Activated T-cell treated with anti-CD3 and anti-CD28 coated beads for 1 hour (primary cell): ENCODE measurements around the gene CDAN1.

ENCODE experiments used
- DNase-seq: peaks from one replicate; pipeline ENCODE4 v3.0.0-alpha.2; 2020; ENCODE audit warnings: low read depth

Gene CDAN1

GRCh38 chr15:42735382-42736165, 1.4 kb downstream of the CDAN1 start:
- DNase-seq, result no peak

DNA sequence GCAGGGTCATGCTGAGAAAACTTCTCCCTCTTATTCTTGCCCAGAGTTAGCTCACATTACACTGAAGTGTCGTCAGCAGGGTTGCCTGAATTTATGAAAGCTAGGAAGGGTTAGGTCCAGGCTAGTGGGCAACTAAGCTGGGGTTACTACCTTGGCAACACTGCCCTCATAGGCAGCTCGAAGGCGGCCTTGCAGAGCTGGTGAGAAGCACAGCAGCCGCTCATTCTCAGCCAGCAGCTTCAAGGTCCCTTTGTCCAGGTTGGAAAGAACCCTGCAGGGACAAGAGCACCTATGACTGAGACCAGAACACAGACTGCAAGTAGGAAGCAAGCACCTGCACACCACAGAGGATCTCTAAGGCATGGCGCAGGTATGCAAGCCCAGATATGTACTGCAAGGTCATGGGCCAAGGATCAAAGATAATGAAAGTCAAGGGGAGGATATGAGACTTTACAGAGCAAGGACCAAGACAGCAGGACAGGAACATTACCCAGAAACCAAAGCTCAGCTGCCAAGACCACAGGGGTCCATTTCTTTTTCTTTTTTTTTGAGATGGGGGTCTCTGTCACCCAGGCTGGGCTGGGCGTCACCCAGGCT, 2.8 kb downstream of the CDAN1 start:
- no peak for DNase-seq

- no peak for DNase-seq
These were observed 3.9 kb downstream of the CDAN1 start for GRCh38 chr15:42733027-42733426.

GRCh38 chr15:42732095-42732827, 4.7 kb downstream of the CDAN1 start:
- DNase-seq, result no peak

DNA sequence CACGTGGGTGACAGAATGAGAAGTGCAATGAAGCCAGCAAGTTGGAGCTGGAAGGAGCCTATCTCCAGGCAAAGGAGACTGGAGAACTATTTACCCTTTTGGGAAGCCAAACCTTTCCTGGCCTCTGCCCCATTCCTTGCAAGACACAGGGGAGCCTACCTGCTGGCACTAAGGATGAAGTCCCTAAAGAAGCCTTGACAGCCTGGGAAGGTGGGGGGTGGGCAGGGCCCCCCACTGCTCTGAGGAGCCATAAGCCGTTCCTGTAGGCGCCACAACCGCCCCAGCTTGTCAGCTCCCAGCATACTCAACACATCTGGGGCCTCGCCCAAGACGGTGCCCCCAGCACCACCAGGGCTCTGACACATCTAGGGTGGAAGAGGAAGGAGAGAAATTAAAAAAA, 5.5 kb downstream of the CDAN1 start:
- no peak for DNase-seq

- DNase-seq, result no peak
These were observed 6.4 kb downstream of the CDAN1 start for GRCh38 chr15:42730536-42730935.

GRCh38 chr15:42730135-42730534, 6.8 kb downstream of the CDAN1 start:
- DNase-seq, result no peak

DNA sequence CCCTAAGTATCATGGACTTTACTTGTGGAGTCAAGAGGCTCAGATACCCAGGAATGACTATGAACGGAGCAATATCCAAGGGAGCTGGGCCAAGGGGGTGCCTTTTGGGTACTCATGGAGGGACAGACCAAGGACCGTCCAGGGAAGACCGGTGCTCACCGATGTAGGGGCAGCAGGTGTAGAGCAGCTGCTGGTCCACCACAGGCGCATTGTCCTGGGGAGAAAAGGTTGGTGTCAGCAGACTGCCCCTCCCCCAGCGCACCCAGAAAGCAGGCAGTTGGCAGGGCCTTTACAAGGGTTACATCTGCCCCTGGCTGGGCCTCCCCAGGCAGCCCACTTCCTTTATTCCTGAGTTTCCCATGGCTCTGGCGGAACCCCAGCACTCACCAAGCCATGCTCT, 7.5 kb downstream of the CDAN1 start:
- DNase-seq, result no peak

- DNase-seq, result no peak
These were observed 8.0 kb downstream of the CDAN1 start for GRCh38 chr15:42728972-42729371.

DNA sequence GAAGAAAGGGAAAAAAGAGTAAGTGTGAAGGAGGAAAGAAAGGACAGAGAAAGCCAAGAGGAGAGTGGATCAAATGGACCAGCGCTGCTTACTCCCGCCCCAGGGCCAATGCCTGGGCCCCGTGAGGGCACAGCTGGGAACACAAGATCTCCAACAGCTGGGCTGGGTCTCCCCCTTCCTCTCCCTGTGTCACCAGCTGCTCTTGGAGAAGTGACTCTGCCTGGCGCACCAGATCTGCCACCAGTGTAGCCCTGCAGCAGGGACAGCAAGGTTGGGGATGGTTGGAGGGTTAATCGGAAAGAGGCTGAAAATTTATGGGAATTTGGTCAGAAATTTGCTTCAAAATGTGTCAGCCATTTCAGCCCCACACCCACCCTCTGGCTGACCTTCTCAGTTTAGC, 8.4 kb downstream of the CDAN1 start:
- no peak for DNase-seq

GRCh38 chr15:42727750-42728381, 9.1 kb downstream of the CDAN1 start:
- no peak for DNase-seq

DNA sequence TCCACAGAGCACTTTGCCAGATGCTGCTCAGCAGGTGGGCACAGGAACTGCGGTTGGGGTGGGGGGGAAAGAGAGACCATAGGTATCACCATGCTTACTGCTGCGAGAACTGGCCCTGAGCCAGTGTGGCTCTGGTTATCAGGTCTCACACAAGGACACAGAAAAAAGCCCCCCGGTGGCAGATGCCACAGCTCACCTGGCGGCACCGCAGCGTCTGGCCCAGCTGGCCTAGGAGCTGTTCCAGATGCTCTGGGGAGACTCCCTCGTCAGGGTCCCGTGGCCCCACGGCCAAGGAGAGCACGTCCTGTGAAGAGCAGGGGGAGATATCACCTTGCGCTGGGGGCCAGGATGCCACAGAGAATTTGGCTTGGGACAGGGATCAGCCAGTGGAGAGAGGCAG, 10.8 kb downstream of the CDAN1 start:
- DNase-seq, result no peak

- DNase-seq, result no peak
These were observed 11.5 kb downstream of the CDAN1 start for GRCh38 chr15:42725331-42725903.

GRCh38 chr15:42724276-42724675, 12.7 kb downstream of the CDAN1 start:
- no peak for DNase-seq

DNA sequence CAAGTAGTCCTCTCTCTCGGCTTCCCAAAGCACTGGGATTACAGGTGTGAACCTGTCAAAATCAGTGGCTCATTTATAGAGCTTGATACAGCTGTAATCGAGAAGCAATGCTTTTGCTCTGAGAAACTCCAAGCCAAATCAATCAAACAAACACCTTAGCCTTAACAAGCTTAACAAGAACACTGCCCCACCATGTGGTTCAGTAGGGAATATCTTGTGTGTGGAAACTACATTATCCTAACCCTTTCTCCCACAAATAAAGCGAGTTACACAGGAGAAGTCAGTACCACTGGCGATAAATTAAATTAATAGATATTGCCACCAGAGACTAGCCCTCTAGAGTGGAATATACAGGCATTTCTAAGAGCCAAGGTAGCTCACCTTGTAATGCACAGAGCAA, 13.9 kb downstream of the CDAN1 start:
- no peak for DNase-seq

DNA sequence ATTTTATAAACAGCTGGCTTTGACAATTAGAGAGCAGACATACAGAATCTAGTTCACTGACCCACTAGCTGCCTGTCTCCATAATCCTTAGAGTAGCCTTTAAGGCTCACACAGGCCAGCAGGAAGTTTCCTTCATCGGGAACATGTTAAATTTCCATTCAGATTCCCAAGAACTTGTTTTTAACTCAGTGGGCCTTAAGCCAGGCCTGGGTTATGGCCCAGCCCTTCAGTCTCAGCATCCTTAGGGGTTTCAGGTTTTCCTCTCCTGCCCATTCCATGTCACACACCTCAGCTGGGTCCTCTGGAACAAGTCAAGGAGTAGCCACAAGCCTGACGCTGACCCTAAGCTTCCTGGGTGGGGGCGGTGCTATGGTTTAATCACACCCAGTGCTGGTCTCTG, 15.0 kb downstream of the CDAN1 start:
- DNase-seq, result no peak

DNA sequence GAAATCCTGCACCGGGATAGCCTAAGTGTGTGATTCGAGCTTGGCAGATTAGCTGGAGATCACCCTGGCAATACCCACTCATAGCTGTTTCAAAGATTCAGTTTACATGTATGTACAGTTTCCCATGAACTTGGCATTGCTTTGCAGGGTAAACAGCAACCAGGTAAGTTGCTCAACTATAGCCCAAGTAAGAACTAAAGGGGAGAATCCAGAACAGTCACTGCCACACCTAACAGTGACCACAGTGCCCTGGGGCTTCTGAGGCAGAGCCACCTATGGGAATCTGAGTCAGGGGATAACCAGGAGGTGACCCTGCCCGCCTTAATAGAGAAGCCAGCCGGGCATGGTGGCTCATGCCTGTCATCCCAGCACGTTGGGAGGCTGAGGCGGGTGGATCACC, 15.9 kb downstream of the CDAN1 start:
- DNase-seq, result no peak

GRCh38 chr15:42720071-42720470, 16.9 kb downstream of the CDAN1 start:
- no peak for DNase-seq

- no peak for DNase-seq
These were observed 17.9 kb downstream of the CDAN1 start for GRCh38 chr15:42719043-42719442.

DNA sequence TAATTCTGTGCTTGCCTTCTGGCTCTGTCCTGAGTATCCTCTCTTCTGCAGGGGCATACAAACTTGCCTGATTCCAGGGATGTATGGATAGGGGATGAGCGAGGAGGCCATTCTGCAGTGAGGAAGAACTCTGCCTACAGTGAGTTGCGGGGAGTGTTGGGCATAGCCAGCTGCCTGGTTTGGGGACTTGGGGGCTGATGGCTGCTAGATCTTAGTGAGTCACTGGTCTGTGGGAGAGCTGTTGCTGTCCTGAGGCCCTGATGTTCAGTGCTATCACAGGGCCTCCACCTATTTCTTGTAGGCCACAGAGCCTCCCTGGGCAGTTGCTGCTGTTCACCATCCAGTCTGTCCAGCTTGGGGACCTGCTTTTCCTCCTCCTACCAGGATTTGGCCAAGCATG, 20.3 kb downstream of the CDAN1 start:
- no peak for DNase-seq

- DNase-seq, result no peak
These were observed 20.8 kb downstream of the CDAN1 start for GRCh38 chr15:42716125-42716524.

GRCh38 chr15:42712584-42712983, 24.3 kb downstream of the CDAN1 start:
- no peak for DNase-seq
